ENCODE data around the gene POP7.
"Not testable (repeated sequence)": the region's sequence is repeated elsewhere in the genome, so short reads cannot be mapped to it uniquely, and the experiment has no call there.

The POP7 gene

GRCh38 chr7:100705753-100706671 lies at the start of gene POP7:
Gene POP7, plus strand, starts transcription at chr7:100706121. Its CDS starts 710 bp downstream, at chr7:100706831.
- intact Hi-C loops (cut with DNase I), result loop anchor here (1.0 to 2.0 kb wide), 2 partner anchors 21 to 146 kb away; partner anchors contain the start of gene SLC12A9
- DNase-seq, result peak; percentile 92 to 99 (median 96)

GRCh38 chr7:100662194-100662776 lies 43.6 kb upstream of the POP7 start:
- peak in 2 of 10 donors; percentile 34 to 38 for DNase-seq
- intact Hi-C loops (cut with DNase I), result not testable (repeated sequence)

- intact Hi-C loops (cut with DNase I), result no loop called here
- DNase-seq, result peak in 1 of 10 donors; percentile 8
Observed at GRCh38 chr7:100665168-100665726, 40.7 kb upstream of the POP7 start.

- DNase-seq, result peak in 2 of 10 donors; percentile 24 to 49
- intact Hi-C loops (cut with DNase I), result no loop called here
Observed at GRCh38 chr7:100667331-100668068, 38.4 kb upstream of the POP7 start.

- intact Hi-C loops (cut with DNase I), result no loop called here
- DNase-seq, result no peak
Observed at GRCh38 chr7:100668069-100668449, 37.9 kb upstream of the POP7 start.

GRCh38 chr7:100669106-100669505 lies 36.8 kb upstream of the POP7 start:
- peak in 1 of 10 donors; percentile 55 for DNase-seq
- intact Hi-C loops (cut with DNase I), result not testable (repeated sequence)

GRCh38 chr7:100670074-100670473 lies 35.8 kb upstream of the POP7 start:
- no peak for DNase-seq
- intact Hi-C loops (cut with DNase I), result loop anchor here (2.0 to 10.0 kb wide), 4 partner anchors 13 to 195 kb away; partner anchors contain the start of genes ACTL6B, FBXO24, LRCH4 and MOSPD3

- DNase-seq, result peak in 2 of 10 donors; percentile 15 to 53
- intact Hi-C loops (cut with DNase I), result loop anchor here (2.0 to 10.0 kb wide), 4 partner anchors 15 to 197 kb away; partner anchors contain the start of genes ACTL6B, FBXO24, LRCH4 and MOSPD3
Observed at GRCh38 chr7:100671353-100672327, 34.3 kb upstream of the POP7 start.

- DNase-seq, result peak; percentile 99 to 100 (median 99)
- intact Hi-C loops (cut with DNase I), result loop anchor here (5.0 to 10.0 kb wide), 3 partner anchors 61 to 199 kb away; partner anchors contain the start of genes FBXO24, LRCH4, MOSPD3 and TSC22D4
Observed at GRCh38 chr7:100673302-100673941, 32.5 kb upstream of the POP7 start, which contains the start of gene GNB2. Gene GNB2, plus strand, starts transcription at chr7:100673740. Its CDS starts 2,526 bp downstream, at chr7:100676266.

GRCh38 chr7:100673942-100674410 lies 31.9 kb upstream of the POP7 start:
- peak in 3 of 10 donors; percentile 40 to 86 (median 84) for DNase-seq
- intact Hi-C loops (cut with DNase I), result loop anchor here (5.0 to 10.0 kb wide), 3 partner anchors 62 to 199 kb away; partner anchors contain the start of genes FBXO24, LRCH4, MOSPD3 and TSC22D4

GRCh38 chr7:100674411-100675104 lies 31.4 kb upstream of the POP7 start:
- DNase-seq, result peak in 1 of 10 donors; percentile 84
- intact Hi-C loops (cut with DNase I), result loop anchor here (5.0 to 10.0 kb wide), 3 partner anchors 62 to 200 kb away; partner anchors contain the start of genes FBXO24, LRCH4, MOSPD3 and TSC22D4

GRCh38 chr7:100675105-100675451 lies 30.8 kb upstream of the POP7 start:
- intact Hi-C loops (cut with DNase I), result loop anchor here (10.0 kb wide), 1 partner anchor 200 kb away; the partner anchor contains the start of gene TSC22D4
- peak in 2 of 10 donors; percentile 40 to 79 for DNase-seq

- intact Hi-C loops (cut with DNase I), result loop anchor here (10.0 kb wide), 1 partner anchor 201 kb away; the partner anchor contains the start of gene TSC22D4
- DNase-seq, result peak; percentile 52 to 98 (median 84)
Observed at GRCh38 chr7:100675581-100676350, 30.2 kb upstream of the POP7 start.

- intact Hi-C loops (cut with DNase I), result loop anchor here (10.0 kb wide), 1 partner anchor 202 kb away; the partner anchor contains the start of gene TSC22D4
- peak in 1 of 10 donors; percentile 83 for DNase-seq
Observed at GRCh38 chr7:100676501-100677306, 29.2 kb upstream of the POP7 start.

All from posterior cingulate gyrus (tissue), 11 donors.